A172 (cell line): ENCODE data around the gene CFAP299. TPM values are rescaled to one million over a fixed set of nuclear protein-coding genes. Genes with fewer than 3 reads are reported as not detected.
"Not testable (repeated sequence)": the region's sequence is repeated elsewhere in the genome, so short reads cannot be mapped to it uniquely, and the experiment has no call there.

ENCODE experiments used
- DNase-seq: peaks from one replicate; pipeline ENCODE4 v3.0.0-alpha.2; 2015; ENCODE audit warnings: low spot score
- total RNA-seq: library from RNA; depleted of rRNA; stranded (reverse); fragments of >200 nt; shearing (Covaris generic); gene quantifications from 2 replicates; pipeline ENCODE4 v1.2.3, GENCODE V29; 2014; rRNA removed

The CFAP299 gene
- 0.28 and 3.8 TPM in 2 replicates for total RNA-seq

DNA sequence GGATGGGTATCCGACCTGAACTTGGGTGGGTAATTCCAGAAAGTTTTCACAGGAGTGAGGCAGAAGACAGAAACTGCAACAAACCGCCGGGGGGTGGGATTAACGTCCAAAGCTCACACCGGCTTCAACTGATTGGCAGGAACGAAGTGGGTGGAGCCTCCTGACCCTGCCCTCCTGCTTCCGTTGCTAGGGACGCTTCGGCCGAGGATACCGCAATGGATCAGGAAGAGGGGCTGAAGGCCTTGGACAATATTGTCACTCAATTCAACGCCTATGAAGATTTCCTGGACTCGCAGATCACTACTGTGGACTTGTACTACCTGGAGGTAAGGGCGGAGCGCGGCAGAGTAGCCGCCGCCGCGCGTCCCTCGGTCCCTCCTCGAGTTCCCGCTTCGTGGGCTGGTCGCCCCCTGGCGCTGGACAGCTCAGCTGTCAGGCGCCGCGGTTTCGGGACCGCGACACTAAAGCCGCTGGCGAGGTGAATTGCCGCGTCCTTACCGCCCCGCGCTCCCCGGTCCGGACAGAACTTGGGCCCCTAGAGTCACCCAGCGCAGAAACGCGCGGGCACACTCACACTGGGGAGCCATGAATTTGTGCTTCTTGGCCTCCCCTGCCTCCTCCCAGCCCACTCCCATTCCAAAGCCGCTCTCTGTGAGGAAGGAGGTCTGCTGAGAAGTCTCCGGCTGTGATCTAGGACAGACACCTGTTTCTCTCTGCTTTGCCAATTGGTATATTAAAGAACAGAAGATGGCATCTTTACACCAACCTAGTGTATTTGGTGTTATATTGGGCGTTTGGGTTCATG is at the start of gene CFAP299:
Gene CFAP299 (plus strand): TSS at position 177 of the 805 bp plus-strand sequence.
- DNase-seq: peak; percentile 83

DNA sequence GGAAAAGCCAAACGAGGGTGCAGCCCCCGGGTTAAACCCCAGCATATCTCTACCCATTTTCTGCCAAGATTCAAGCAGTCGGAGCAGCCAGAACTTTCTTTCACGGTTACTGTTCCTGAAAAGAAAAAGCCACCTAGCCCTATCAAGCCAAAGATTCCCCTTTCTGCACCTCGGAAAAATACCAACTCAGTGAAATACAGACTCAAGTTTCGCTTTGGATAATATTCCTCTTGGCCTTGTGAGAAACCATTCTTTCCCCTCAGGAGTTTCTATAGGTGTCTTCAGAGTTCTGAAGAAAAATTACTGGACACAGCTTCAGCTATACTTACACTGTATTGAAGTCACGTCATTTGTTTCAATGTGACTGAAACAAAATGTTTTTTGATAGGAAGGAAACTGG is 49.1 kb upstream of the CFAP299 start:
- no peak for DNase-seq

DNA sequence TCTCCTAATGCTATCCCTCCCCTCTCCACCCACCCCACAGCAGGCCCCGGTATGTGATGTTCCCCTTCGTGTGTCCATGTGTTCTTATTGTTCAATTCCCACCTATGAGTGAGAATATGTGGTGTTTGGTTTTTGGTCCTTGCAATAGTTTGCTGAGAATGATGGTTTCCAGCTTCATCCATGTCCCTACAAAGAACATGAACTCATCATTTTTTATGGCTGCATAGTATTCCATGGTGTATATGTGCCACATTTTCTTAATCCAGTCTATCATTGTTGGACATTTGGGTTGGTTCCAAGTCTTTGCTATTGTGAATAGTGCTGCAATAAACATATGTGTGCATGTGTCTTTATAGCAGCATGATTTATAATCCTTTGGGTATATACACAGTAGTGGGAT is 44.9 kb upstream of the CFAP299 start:
- DNase-seq: not testable (repeated sequence)

DNA sequence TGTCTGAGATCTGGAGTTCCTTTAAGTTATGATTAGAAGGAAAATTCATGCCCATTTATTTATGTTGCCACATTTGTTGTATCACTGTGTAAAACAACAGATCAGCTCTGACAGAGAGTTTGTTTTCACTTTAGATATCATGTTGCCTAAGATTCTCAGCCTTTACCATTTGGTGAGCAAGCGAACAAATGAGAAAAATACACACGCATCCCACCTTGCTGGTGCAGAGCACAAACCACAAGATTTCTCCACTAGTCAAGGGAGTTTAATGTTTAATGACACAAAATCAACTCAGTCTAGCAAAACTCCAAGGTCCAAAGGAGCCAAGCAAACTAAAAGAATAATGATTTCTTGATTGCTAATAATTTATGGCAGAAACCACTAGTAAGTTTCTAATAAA is 41.3 kb upstream of the CFAP299 start:
- DNase-seq: no peak

DNA sequence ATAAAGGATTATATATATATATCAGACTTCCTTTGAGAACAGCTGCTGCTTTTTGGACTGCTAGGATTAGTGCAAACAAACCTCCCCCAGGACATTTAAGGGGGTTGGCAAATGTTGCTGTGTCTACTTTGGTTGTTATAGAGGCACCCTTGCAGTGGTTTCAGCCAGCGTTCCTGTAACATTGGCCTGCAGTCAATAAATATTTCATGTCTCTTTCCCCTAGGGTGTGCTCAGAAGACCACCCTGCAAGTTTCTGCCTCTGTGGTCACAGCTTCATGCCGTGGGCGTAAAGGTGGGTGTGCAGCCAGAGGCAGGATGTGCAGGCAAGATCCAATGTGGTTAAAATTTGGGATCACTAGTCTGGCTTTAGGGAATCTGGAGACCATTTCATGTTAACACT is 40.2 kb upstream of the CFAP299 start:
- no peak for DNase-seq

DNA sequence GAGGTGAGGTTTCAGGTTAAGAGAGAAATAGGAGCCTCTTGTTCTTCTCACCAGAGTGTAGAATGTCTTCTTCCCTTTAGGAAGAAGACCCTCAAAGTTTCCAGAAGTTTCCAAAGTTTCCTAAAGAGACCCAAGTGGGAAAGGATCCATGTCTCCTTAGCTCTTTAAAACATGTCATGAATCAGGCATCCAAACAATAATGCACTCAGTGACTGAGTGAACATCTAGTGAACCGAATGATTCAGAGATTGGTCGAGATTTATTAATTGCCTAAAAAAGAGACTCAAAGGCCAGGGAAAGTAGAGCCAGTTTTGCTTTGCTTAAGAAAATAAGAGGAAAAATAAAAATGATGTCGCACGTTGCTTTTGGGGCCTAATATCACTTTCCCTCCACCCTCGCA is 39.7 kb upstream of the CFAP299 start:
- DNase-seq: no peak

DNA sequence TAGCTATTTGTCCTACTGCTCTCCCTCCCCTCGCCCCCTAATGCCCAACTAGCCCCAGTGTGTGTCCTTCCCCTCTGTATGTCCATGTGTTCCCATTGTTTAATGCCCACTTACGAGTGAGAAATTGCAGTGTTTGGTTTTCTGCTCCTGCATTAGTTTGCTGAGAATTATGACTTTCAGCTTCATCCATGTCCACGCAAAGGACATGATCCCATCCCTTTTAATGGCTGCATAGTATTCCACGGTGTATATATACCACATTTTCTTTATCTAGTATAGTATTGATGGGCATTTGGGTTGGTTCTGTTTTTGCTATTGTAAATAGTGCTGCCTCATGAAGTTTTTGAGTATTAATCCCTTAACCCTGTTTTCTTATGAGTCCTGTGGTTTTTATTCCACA is 33.6 kb upstream of the CFAP299 start:
- no peak for DNase-seq

DNA sequence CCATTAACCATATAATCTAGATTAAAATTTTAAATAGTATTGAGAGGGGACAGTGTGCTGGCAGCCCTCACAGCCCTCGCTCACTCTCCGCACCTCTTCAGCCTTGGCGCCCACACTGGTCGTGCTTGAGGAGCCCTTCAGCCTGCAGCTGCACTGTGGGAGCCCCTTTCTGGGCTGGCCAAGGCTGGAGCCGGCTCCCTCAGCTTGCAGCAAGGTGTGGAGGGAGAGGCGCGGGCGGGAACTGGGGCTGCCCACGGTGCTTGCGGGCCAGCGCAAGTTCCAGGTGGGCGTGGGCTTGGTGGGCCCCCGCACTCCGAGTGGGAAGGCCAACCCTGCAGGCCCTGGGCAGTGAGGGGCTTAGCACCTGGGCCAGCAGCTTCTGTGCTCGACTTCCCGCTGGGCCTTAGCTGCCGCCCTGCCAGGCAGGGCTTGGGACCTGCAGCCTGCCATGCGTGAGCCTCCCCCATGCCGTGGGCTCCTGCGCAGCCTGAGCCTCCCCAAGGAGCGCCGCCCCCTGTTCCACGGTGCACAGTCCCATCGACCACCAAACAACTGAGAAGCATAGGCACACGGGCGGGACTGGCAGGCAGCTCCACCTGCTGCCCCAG is 32.8 kb upstream of the CFAP299 start:
- DNase-seq: no peak

DNA sequence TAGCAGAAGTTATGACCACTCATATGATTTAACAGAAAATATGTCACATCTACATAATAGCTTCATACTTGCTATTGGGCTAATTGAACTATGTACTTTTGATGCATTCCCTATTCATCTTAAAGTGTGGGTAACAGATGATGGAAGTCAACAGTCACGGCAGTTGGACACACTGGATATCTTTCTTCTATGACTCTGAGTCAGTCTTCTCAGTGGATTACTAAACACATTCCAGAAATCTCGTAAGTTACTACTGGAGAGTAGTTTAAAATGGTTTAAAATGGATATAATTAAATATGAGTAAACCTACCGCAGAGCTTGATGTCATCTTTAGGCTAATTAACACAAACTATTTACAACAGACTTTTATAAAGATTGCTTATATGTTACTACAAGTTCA is 30.1 kb upstream of the CFAP299 start:
- peak; percentile 40 for DNase-seq

DNA sequence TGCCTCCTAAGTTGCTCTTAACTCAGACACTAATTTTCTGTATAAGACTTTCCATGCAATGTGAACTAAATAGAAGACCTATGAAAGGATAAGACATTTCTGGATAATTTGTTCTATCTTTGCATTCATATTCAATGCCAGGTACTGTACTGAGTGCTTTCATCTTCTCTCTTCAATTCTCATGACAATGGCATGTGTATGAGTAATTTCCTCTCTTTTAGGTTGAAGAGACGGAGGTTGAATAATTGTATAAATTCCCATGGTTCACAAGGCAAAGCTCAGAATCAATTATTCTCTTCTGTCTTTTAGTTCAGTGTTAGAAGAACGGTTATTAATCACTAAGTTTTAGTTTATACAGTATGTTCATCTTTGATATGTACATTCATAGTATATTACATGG is 29.3 kb upstream of the CFAP299 start:
- DNase-seq: peak; percentile 39

DNA sequence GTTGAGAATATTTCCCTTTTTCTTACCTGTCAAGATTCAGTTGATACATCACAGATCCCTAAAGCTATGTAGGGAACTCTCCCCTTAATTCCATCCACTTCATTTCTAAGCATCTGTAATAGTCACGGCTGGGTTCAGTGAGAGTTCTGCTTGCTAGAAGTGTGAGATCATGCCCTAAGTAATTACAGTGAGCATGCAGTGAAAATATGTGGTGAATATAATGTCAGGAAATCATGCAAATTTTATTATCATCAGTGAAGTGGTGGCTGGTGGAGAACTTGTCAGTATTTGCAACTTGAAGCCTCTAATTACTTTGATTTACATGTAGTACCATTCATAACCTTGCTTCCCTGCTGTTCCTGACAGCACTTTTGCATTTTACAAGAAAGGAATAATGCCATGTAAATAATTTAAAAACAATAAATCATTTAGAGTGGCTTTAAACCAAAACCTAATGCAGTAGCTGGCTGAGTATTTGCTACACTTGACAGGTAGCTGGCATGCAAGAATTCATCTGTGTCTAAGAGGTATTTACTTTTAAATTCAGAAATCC is 28.3 kb upstream of the CFAP299 start:
- peak; percentile 74 for DNase-seq

DNA sequence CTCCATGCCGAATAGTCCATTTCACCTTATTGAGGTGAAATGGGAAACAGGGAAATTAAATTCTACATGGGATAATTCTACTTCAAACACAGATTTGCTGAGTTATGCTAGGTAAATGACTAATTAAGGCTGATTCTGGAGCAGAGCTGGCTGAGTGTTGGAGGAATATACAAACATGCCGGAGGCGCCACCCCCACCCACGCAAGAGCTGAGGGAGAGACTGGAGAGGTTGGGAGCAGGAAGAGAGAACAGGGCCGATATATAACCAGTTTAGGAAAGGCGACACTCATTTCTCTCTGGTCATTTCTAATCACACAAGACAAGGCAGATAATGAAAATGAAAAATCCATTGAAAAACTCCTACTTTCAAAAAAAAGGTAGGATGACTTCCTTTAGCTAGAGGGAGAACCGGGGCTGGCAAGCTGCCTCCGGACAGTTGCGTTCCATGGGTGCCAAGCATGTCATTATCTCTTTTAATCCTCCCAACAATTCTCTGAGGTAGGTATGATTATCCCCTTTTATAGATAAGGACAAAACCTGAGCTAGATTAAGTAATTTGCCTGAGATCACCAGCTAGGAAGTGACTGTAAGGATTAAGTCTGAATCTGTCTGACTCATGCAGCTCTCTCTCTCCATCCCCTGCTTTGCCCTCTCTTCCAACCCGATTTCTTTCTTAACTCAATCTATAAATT is 27.6 kb upstream of the CFAP299 start:
- DNase-seq: peak; percentile 72

DNA sequence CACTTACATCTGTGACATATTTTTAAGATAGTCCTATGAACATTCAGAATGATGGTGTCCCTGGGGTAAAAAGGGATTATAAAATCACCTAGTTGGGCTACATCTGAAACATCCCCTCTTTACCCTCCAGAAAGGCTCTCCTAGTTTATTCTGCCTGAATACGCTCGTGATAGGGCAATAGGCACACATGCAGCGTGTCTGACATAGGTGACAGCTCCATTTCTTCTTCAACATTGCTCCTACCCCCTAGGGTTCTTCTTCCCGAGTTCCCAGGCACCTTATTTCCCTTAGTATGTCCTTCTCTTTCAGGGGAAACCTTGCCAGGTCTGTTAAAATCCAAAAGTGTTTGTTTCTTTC is 27.1 kb upstream of the CFAP299 start:
- DNase-seq: no peak

DNA sequence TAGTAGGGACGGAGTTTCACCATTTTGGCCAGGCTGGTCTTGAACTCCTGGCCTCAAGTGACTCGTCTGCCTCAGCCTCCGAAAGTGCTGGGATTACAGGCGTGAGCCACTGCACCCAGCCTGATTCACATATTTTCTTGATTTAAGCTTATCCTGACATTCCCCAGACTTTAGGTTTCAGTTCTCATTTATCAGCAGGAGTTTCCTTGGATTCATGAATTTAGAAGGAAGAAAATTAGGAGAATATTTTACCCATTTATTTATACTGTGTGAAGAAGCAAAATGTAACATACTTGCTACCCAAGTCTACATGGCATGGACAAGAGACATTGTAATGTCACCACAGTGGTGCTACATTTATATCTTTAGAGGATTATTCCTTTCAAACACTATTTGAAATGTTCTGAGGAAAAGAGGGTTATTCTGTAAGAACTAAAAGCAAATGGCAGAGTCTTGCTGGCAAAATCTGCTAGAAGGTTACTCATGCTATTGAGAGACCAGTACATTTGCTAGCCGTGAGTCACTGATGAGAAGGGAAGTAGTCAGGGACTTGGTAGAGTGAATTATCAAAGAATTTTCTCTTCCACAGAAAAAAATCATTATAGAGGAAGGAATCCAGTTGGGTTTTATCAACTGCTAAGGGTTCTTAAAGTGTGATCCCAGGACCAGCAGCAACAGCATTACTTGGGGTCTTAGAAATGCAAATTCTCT is 26.1 kb upstream of the CFAP299 start:
- DNase-seq: peak; percentile 77

DNA sequence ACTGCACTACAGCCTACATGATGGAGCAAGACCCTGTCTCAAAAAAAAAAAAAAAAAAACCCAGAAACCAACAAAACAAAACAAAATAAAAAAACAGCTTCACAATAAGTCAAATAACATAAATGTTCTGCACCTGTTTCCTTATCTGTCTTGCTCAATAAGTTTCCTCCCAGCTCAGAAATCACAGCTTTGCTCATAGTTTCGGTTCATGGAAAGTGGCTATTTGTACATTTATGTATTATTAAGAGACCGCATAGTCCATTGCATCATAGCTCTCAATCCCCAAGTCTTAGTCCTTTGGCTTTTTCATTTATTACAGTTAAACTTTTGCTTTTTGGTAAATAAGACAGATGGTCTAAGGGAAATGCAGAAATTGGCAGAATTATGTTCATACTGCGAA is 24.4 kb upstream of the CFAP299 start:
- DNase-seq: no peak

DNA sequence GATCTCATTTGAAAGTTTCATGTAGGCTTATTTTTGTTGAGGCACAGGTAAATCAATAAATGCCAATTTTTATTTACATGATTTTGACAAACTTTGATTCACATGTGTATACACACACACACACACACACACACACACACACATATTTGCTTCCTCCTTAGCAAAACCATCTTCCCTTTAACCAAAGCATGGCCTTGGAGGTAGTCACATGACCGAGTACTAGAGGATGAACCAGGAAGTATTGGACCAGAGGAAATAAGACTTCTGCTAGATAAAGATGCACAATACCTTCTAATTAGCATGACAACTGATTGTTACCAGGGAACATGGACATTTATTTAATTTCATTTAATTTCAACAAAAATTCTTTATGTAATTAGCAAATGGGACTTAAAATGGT is 23.4 kb upstream of the CFAP299 start:
- no peak for DNase-seq

DNA sequence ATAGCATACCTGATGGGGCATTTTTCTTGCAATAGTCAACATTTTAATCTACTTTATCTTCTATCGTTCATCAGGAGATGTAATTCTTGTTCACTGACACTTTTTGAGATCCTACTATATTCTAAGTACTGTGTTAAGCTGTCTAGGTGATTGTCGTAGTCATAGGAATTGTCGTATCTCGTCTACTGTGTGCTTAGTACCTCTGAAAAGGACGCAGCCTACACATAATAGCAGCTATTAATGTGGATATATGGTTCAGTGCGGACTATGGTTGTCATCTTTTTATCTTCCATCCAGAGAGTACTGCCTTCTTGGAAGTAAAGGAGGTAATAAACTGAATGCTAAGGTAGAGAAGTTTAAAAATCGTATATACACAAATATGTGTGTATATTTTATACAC is 21.9 kb upstream of the CFAP299 start:
- no peak for DNase-seq

DNA sequence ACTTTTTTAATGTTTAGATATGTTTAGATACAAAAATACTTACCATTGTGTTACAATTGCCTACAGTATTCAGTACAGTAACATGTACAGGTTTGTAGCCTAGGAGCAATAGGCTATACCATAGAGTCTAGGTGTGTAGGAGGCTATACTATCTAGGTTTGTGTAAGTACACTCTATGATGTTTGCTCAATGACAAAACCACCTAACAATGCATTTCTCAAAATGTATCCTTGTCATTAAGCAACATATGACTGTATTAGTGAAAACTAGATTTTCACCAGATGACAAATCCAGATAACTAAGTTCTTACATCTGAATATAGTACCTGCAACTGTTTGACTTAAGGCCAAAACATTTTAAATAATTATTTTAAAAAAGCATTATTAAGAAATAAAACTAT is 19.7 kb upstream of the CFAP299 start:
- not testable (repeated sequence) for DNase-seq

DNA sequence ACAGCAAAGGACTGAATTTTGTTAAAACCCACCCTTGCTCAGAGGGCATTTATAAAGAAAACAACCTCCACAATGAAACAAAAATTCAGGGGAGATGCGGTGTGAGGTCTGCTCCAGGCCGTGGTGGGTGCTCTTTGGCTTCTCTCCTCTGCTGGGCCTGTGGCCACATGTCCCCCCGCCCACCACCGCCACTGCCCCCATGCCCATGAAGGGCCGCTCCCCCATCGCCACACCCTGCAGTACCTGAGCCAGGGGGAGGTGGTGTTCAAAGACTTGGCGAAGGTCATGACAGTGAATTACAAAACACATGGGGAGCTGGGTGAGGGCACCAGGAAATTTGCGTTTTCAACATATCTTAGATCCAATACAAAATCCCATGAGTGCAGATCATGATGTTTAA is 14.2 kb upstream of the CFAP299 start:
- no peak for DNase-seq

DNA sequence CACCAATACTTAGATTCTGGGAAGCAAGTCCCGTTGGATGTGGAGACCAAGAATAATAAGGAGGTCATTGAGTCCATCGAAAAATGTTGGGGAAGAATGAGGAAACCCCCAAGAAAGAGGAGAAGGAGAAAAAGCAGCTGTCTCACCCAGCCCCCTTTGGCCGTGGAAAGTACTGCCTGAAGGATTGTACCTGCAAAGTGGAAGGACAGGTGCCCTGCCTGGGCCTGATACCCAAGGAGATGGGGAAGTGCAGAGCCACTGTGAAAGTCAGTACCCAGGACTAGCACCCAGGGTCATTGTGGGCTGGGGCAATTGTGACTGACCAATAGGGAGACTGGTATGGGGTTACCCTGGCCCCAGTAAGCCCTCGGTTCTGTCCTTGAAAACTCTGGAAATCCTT is 13.8 kb upstream of the CFAP299 start:
- no peak for DNase-seq

DNA sequence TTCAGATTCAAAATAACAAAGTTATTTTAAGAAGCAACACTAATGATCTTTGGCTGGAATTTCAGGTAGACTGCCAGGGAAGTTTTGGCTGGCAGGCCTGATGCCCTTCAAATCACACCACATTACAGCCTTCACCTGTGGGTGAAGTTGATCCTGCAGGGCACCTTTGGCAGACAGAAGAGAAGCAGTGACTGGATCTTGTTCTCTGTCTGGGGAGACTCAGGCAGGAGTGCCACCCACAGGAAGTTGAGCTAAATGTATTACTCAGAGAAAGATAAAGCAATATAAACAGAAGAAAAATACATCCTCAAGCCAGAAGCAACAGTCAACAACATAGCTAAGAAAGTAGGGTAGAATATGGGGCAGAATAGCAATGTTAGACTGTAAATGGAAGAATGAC is 12.8 kb upstream of the CFAP299 start:
- peak; percentile 52 for DNase-seq

DNA sequence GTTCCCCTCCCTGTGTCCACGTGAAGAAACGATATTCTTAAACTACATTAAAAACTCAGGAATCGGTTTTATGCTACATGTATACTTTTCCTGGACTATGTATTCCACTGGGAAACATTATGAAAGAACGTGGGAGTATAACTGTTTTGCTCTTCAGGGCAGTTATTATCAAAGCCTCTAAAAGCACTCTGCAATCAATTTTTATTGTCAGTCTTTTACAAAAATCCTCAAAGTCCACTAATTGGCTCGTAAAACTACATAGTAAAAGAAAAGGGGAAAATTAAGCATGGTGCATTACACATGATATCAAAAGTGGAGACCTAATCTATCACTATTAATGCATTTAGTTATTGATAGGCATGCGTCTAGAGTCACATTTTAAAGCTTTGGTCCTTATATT is 11.4 kb upstream of the CFAP299 start:
- no peak for DNase-seq
